Fibroblast of lung (primary cell): Measurements from ENCODE around the gene TLCD3B. TPM values are rescaled to one million over a fixed set of nuclear protein-coding genes. Genes with fewer than 3 reads are reported as not detected.

ENCODE experiments used
- DNase-seq, 2 donors: peaks; one replicate each; pipeline versions ENCODE4 v3.0.0 to v3.0.0-alpha.2; 2010; ENCODE audit warnings: low read depth in 2 of 2
- H2AFZ ChIP-seq: 2 replicates; pipeline ENCODE4 v1.5.1; 2012; ENCODE audit warnings: low read length, control low read depth, inconsistent platforms
- H3K27ac ChIP-seq: 2 replicates; pipeline ENCODE4 v1.5.1; 2011; ENCODE audit warnings: low read length, control low read depth; ENCODE audit not compliant: insufficient read depth
- H3K27me3 ChIP-seq: 2 replicates; pipeline ENCODE4 v1.5.1; 2011; ENCODE audit warnings: mild to moderate bottlenecking, low read length; ENCODE audit not compliant: control insufficient read depth, insufficient read depth
- H3K36me3 ChIP-seq: 2 replicates; pipeline ENCODE4 v1.5.1; 2011; ENCODE audit warnings: low read length; ENCODE audit not compliant: control insufficient read depth, insufficient read depth
- H3K4me1 ChIP-seq: 2 replicates; pipeline ENCODE4 v1.5.1; 2011; ENCODE audit warnings: low read length; ENCODE audit not compliant: control insufficient read depth, insufficient read depth; ENCODE audit errors: extremely low read depth
- H3K4me2 ChIP-seq: 2 replicates; pipeline ENCODE4 v1.5.1; 2011; ENCODE audit warnings: low read length, control low read depth; ENCODE audit not compliant: insufficient read depth; ENCODE audit errors: extremely low read depth
- H3K4me3 ChIP-seq, 4 experiments: fragments of 200-600 bp in 1 of 4; sonication (generic) in 1 of 4; replicated peaks in 1 of 4; 2 replicates each; pipeline ENCODE4 v1.5.1; 2011 to 2016; ENCODE audit warnings: low read length in 4 of 4, low read depth in 3 of 4, mild to moderate bottlenecking in 3 of 4, control low read depth in 2 of 4, inconsistent platforms in 1 of 4, mixed read lengths in 1 of 4; ENCODE audit not compliant: insufficient read depth in 1 of 4; ENCODE audit errors: control extremely low read depth in 1 of 4
- H3K79me2 ChIP-seq: 2 replicates; pipeline ENCODE4 v1.5.1; 2012; ENCODE audit warnings: mild to moderate bottlenecking, low read length, inconsistent platforms; ENCODE audit not compliant: control insufficient read depth, insufficient read depth
- H3K9ac ChIP-seq: 2 replicates; pipeline ENCODE4 v1.5.1; 2011; ENCODE audit warnings: mild to moderate bottlenecking, low read length, control low read depth; ENCODE audit not compliant: insufficient read depth
- H3K9me3 ChIP-seq: 2 replicates; pipeline ENCODE4 v1.5.1; 2012; ENCODE audit warnings: low read depth, low read length; ENCODE audit not compliant: control insufficient read depth, insufficient read depth
- H4K20me1 ChIP-seq: 2 replicates; pipeline ENCODE4 v1.5.1; 2011; ENCODE audit warnings: low read length; ENCODE audit not compliant: control insufficient read depth, insufficient read depth; ENCODE audit errors: extremely low read depth
- EZH2 ChIP-seq: IDR thresholded peaks from 2 replicates; pipeline ENCODE4 v1.5.1; 2012; ENCODE audit warnings: low read length, control low read depth, mild to moderate bottlenecking; ENCODE audit errors: missing control alignments
- polyA plus RNA-seq, 2 donors: library from polyadenylated mRNA; depleted of rRNA in 1 of 2; stranded (reverse) in 1 of 2; unstranded in 1 of 2; fragments of >200 nt; gene quantifications; 2 replicates each; pipeline ENCODE4 v1.2.1, GENCODE V29; 2011 to 2012; ENCODE audit warnings: missing spikeins in 1 of 2
- total RNA-seq: library from RNA; depleted of rRNA; stranded (reverse); fragments of >200 nt; gene quantifications from 2 replicates; pipeline ENCODE4 v1.2.1, GENCODE V29; 2014
- TF ChIP-seq, protein P1 (sequence below), 2 donors: IDR thresholded peaks in 1 of 2; conservative IDR thresholded peaks in 1 of 2; 1 replicate in 1 of 2; 2 replicates in 1 of 2; pipeline ENCODE4 v1.5.1; 2011 to 2012; ENCODE audit warnings: low read length in 2 of 2, control low read depth in 1 of 2, inconsistent platforms in 1 of 2, low read depth in 1 of 2, mild to moderate bottlenecking in 1 of 2

TLCD3B gene
- total and polyA plus RNA-seq, 2 donors (not counting 1 experiment from before 2014, with no cell fraction given): not detected

GRCh38 chr16:30053376-30054015 is 22.4 kb upstream of the TLCD3B start:
- no peaks in the 10 kb centered on the region for H3K9me3 ChIP-seq
- peak in 1 of 2 donors; percentile 62 for DNase-seq
- no peaks in the 10 kb centered on the region for H3K27me3 ChIP-seq
- H3K36me3 ChIP-seq: peaks cover 2% of the 10 kb centered on the region
- H3K79me2 ChIP-seq: peaks cover 3% of the 10 kb centered on the region
- H3K4me2 ChIP-seq: peak overlapping the region; percentile 80
- peak overlapping the region; percentile 60 for H2AFZ ChIP-seq
- TF ChIP-seq, protein P1, sequence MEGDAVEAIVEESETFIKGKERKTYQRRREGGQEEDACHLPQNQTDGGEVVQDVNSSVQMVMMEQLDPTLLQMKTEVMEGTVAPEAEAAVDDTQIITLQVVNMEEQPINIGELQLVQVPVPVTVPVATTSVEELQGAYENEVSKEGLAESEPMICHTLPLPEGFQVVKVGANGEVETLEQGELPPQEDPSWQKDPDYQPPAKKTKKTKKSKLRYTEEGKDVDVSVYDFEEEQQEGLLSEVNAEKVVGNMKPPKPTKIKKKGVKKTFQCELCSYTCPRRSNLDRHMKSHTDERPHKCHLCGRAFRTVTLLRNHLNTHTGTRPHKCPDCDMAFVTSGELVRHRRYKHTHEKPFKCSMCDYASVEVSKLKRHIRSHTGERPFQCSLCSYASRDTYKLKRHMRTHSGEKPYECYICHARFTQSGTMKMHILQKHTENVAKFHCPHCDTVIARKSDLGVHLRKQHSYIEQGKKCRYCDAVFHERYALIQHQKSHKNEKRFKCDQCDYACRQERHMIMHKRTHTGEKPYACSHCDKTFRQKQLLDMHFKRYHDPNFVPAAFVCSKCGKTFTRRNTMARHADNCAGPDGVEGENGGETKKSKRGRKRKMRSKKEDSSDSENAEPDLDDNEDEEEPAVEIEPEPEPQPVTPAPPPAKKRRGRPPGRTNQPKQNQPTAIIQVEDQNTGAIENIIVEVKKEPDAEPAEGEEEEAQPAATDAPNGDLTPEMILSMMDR (conservative IDR thresholded peaks at IDR 0.05 in 1 of 2, IDR thresholded peaks at IDR 0.05 in 1 of 2; ENCODE audit: low read depth in 1 of 2, low read length in 2 of 2): no peak
- no peak for TF ChIP-seq EZH2
- peak overlapping the region; percentile 64 for H3K27ac ChIP-seq
- H3K4me3 ChIP-seq: peak overlapping the region; percentile 53 to 88 (median 68)
- H4K20me1 ChIP-seq: no peaks in the 10 kb centered on the region
- peak overlapping the region; percentile 71 for H3K9ac ChIP-seq
- H3K4me1 ChIP-seq: peaks cover 5% of the 10 kb centered on the region

DNA sequence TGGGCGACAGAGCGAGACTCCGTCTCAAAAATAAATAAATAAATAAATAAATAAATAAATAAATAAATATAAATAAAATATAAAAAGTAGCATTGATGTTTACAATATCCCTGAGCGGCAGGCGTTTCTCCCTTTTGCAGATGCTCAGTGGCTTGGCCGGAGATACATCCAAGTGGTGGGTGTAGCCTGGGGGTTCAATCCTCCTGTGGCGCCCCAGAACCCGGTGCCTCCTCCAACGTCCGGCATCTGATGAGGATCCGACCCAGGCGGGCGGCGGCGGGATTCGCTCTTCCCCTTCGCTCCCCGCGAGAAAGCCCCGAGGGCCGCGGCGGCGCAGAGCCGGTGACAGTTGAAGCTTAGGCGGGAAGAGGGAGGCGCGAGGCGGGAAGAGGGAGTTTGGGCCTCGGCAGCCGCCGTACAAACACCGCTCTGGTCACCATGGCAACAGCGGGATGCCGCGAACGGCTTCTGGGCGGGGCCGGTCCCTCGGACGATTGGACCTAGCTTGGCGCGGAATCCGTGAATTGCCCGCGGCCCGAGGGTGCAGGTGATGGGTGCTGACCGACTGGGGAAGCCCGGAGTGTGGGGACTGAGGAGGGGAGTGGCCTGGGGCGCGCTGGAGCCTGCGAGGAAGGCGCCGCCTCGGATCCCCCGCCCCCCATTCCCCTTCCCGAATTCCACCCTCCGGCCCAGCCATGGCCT is 21.8 kb upstream of the TLCD3B start:
- no peak for TF ChIP-seq EZH2
- TF ChIP-seq, protein P1 (conservative IDR thresholded peaks at IDR 0.05 in 1 of 2, IDR thresholded peaks at IDR 0.05 in 1 of 2; ENCODE audit: low read depth in 1 of 2, low read length in 2 of 2): no peak
- Histone ChIP-seq H3K27ac (peak overlapping the region; percentile 64), H4K20me1 (no peaks in the 10 kb centered on the region), H3K9me3 (no peaks in the 10 kb centered on the region), H3K36me3 (peaks cover 2% of the 10 kb centered on the region), H3K4me2 (peak overlapping the region; percentile 80), H3K9ac (peak overlapping the region; percentile 71), H3K4me3 (peak overlapping the region; percentile 53 to 88 (median 68)), H2AFZ (peak overlapping the region; percentile 80), H3K4me1 (peaks cover 5% of the 10 kb centered on the region), H3K27me3 (no peaks in the 10 kb centered on the region), H3K79me2 (peaks cover 3% of the 10 kb centered on the region)
- peak; percentile 87 to 88 for DNase-seq

- Histone ChIP-seq H2AFZ (no peak overlapping the region), H3K79me2 (peaks cover 3% of the 10 kb centered on the region), H3K9ac (no peak overlapping the region), H3K4me1 (peaks cover 5% of the 10 kb centered on the region), H3K27ac (no peak overlapping the region), H3K4me3 (no peak overlapping the region), H3K27me3 (no peaks in the 10 kb centered on the region), H4K20me1 (no peaks in the 10 kb centered on the region), H3K9me3 (no peaks in the 10 kb centered on the region), H3K4me2 (no peak overlapping the region), H3K36me3 (peaks cover 2% of the 10 kb centered on the region)
- TF ChIP-seq, protein P1 (conservative IDR thresholded peaks at IDR 0.05 in 1 of 2, IDR thresholded peaks at IDR 0.05 in 1 of 2; ENCODE audit: low read depth in 1 of 2, low read length in 2 of 2): no peak
- TF ChIP-seq EZH2: no peak
- peak in 1 of 2 donors; percentile 86 for DNase-seq
Observed at GRCh38 chr16:30051518-30051917, 20.4 kb upstream of the TLCD3B start.
